ENCODE data around the gene LRRC73. TPM values are rescaled to one million over a fixed set of nuclear protein-coding genes. Genes with fewer than 3 reads are reported as not detected.

Gene LRRC73
- total and polyA plus RNA-seq, 4 donors: 0.08 to 0.99 (median 0.10) TPM; not detected in 1

- TF ChIP-seq ZBTB33 (IDR thresholded peaks at IDR 0.05) (no peak), FOXA2 (IDR thresholded peaks at IDR 0.05) (no peak), JUND (IDR thresholded peaks at IDR 0.05) (no peak)
Observed at GRCh38 chr6:43475516-43475915, 34.6 kb downstream of the LRRC73 start (continued).

- Histone ChIP-seq H3K36me3 (ENCODE audit: control insufficient read depth in 4 of 4, insufficient read depth in 3 of 4, low read depth in 1 of 4, low read length in 3 of 4) (no peaks in the 10 kb centered on the region), H3K27ac (ENCODE audit: low read depth in 1 of 2, low read length in 2 of 2) (no peak overlapping the region), H3K4me3 (ENCODE audit: low read depth in 1 of 3, low read length in 3 of 3) (no peak overlapping the region), H3K4me1 (ENCODE audit: control insufficient read depth in 4 of 4, insufficient read depth in 4 of 4, low read length in 3 of 4) (peaks cover 0 to 4% (median 0%) of the 10 kb centered on the region in 4 donors), H3K9me3 (ENCODE audit: control insufficient read depth in 4 of 4, low read length in 3 of 4) (no peaks in the 10 kb centered on the region), H3K27me3 (ENCODE audit: control insufficient read depth in 4 of 4, insufficient read depth in 4 of 4, low read length in 3 of 4) (no peaks in the 10 kb centered on the region), H3K9ac (ENCODE audit: low read depth in 1 of 2, low read length in 2 of 2) (no peak overlapping the region)
- no peak for TF ChIP-seq NR2F2 (IDR thresholded peaks at IDR 0.05)
- TF ChIP-seq FOXA2 (IDR thresholded peaks at IDR 0.05): no peak
- no peak for TF ChIP-seq SP1 (IDR thresholded peaks at IDR 0.05)
- TF ChIP-seq CTCF (IDR thresholded peaks at IDR 0.05; ENCODE audit: low read depth, low read length, missing input control): no peak
- TF ChIP-seq REST (IDR thresholded peaks at IDR 0.05): no peak
- TF ChIP-seq YY1 (IDR thresholded peaks at IDR 0.05): no peak
- no peak for TF ChIP-seq RAD21 (IDR thresholded peaks at IDR 0.05)
- no peak for TF ChIP-seq MAX (IDR thresholded peaks at IDR 0.05)
- TF ChIP-seq FOXA1 (IDR thresholded peaks at IDR 0.05): no peak
- TF ChIP-seq HNF4G (IDR thresholded peaks at IDR 0.05): no peak
- no peak for TF ChIP-seq ZBTB33 (IDR thresholded peaks at IDR 0.05)
- TF ChIP-seq HNF4A (conservative IDR thresholded peaks at IDR 0.05): no peak
- TF ChIP-seq ATF3 (IDR thresholded peaks at IDR 0.05): no peak
- no peak for TF ChIP-seq EGR1 (IDR thresholded peaks at IDR 0.05; ENCODE audit: low read depth in 2 of 2)
- TF ChIP-seq JUND (IDR thresholded peaks at IDR 0.05): no peak
- no peak for TF ChIP-seq RXRA (IDR thresholded peaks at IDR 0.05)
- DNase-seq (ENCODE audit: low spot score): no peak
- WGBS: 98% methylated on average over 4 of the region's 4 CpGs
Observed at GRCh38 chr6:43472515-43472914, 37.6 kb downstream of the LRRC73 start.

Data from liver (tissue), 9 donors.